Lower leg skin (tissue), 3 donors: ENCODE results near the gene TADA2A.

Experiments
- CTCF ChIP-seq, 3 donors: fragments of 450-650 bp; IDR thresholded peaks; one replicate each; pipeline ENCODE4 v1.5.1; 2016; ENCODE audit warnings: antibody characterized with exemption in 3 of 3, mild to moderate bottlenecking in 3 of 3, moderate library complexity in 2 of 3
- POLR2A ChIP-seq, 2 donors: fragments of 450-650 bp; IDR thresholded peaks; one replicate each; pipeline ENCODE4 v1.6.1; 2016 to 2017; ENCODE audit warnings: antibody characterized with exemption in 2 of 2, mild to moderate bottlenecking in 1 of 2, moderate library complexity in 1 of 2

DNA sequence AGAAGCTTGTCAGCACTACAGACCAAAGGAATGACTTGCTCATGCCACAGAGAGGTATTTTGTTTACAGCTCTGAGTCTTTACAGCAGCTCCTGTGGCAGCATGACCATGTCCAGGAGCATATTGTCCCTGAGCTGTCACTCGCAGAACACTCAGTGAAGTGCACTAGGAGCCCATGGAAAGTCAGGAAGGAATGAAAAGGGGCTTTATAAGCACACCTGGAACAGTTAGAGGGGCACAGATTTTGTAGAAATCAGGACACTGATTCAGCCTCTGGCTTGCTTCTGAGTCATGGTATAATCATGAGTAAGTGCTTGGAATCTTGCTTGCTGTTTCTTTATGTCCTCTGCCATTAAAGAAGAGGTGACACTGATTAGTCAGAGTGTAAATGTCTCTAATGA lies 41.0 kb downstream of the TADA2A start:
- TF ChIP-seq CTCF (IDR thresholded peaks at IDR 0.05) (no peak), POLR2A (IDR thresholded peaks at IDR 0.05) (no peak)
